Activated T-cell treated with anti-CD3 and anti-CD28 coated beads for 24 hours (primary cell): Measurements from ENCODE around the gene PLPP4.

Experiments
- DNase-seq: peaks from one replicate; pipeline ENCODE4 v3.0.0-alpha.2; 2020; ENCODE audit warnings: low read depth

The PLPP4 gene

GRCh38 chr10:120456626-120457430 lies at the start of gene PLPP4:
PLPP4 (plus strand) TSS chr10:120457227; CDS start chr10:120457306, 79 bp downstream.
- no peak for DNase-seq

GRCh38 chr10:120409816-120410215 lies 47.2 kb upstream of the PLPP4 start:
- DNase-seq = no peak

- no peak for DNase-seq
Observed at GRCh38 chr10:120414946-120415345, 42.1 kb upstream of the PLPP4 start.

GRCh38 chr10:120415709-120416330 lies 41.2 kb upstream of the PLPP4 start:
- DNase-seq = no peak

GRCh38 chr10:120420421-120420820 lies 36.6 kb upstream of the PLPP4 start:
- DNase-seq = no peak

GRCh38 chr10:120421250-120421649 lies 35.8 kb upstream of the PLPP4 start:
- DNase-seq = no peak

- no peak for DNase-seq
Observed at GRCh38 chr10:120422457-120422856, 34.6 kb upstream of the PLPP4 start.

- no peak for DNase-seq
Observed at GRCh38 chr10:120423431-120424197, 33.4 kb upstream of the PLPP4 start.

- DNase-seq = no peak
Observed at GRCh38 chr10:120424198-120424464, 32.9 kb upstream of the PLPP4 start.

GRCh38 chr10:120426306-120426705 lies 30.7 kb upstream of the PLPP4 start:
- DNase-seq = no peak

- DNase-seq = no peak
Observed at GRCh38 chr10:120428754-120429153, 28.3 kb upstream of the PLPP4 start.

- DNase-seq = no peak
Observed at GRCh38 chr10:120429395-120429794, 27.6 kb upstream of the PLPP4 start.

- no peak for DNase-seq
Observed at GRCh38 chr10:120431251-120431651, 25.8 kb upstream of the PLPP4 start.

- DNase-seq = no peak
Observed at GRCh38 chr10:120432209-120432608, 24.8 kb upstream of the PLPP4 start.

GRCh38 chr10:120433141-120433540 lies 23.9 kb upstream of the PLPP4 start:
- DNase-seq = no peak

- DNase-seq = no peak
Observed at GRCh38 chr10:120436439-120437112, 20.5 kb upstream of the PLPP4 start.

- no peak for DNase-seq
Observed at GRCh38 chr10:120437541-120437940, 19.5 kb upstream of the PLPP4 start.

GRCh38 chr10:120451968-120452367 lies 5.1 kb upstream of the PLPP4 start:
- DNase-seq = no peak

- DNase-seq = no peak
Observed at GRCh38 chr10:120453319-120453718, 3.7 kb upstream of the PLPP4 start.

- DNase-seq = no peak
Observed at GRCh38 chr10:120453886-120454285, 3.1 kb upstream of the PLPP4 start.

GRCh38 chr10:120455004-120455403 lies 2.0 kb upstream of the PLPP4 start:
- no peak for DNase-seq

- no peak for DNase-seq
Observed at GRCh38 chr10:120455606-120456005, 1.4 kb upstream of the PLPP4 start.
